Retinal pigment epithelial cell (primary cell): ENCODE measurements around the gene CALD1.
A peak's percentile ranks its signal among the peaks of the same experiment; 100 is the strongest.

Experiments used
- DNase-seq: peaks from one replicate; pipeline ENCODE4 v3.0.0-alpha.2; 2010; ENCODE audit warnings: low read depth
- H3K4me3 ChIP-seq: 2 replicates; pipeline ENCODE4 v1.5.1; 2011; ENCODE audit warnings: mild to moderate bottlenecking, low read length, control low read depth, moderate library complexity
- CTCF ChIP-seq: conservative IDR thresholded peaks from 2 replicates; pipeline ENCODE4 v1.5.1; 2011; ENCODE audit warnings: low read depth, low read length, control low read depth, inconsistent platforms

CALD1 gene

GRCh38 chr7:134763960-134764359 lies 15.5 kb upstream of the CALD1 start:
- H3K4me3 ChIP-seq = no peak overlapping the region
- TF ChIP-seq CTCF = no peak
- DNase-seq = no peak

DNA sequence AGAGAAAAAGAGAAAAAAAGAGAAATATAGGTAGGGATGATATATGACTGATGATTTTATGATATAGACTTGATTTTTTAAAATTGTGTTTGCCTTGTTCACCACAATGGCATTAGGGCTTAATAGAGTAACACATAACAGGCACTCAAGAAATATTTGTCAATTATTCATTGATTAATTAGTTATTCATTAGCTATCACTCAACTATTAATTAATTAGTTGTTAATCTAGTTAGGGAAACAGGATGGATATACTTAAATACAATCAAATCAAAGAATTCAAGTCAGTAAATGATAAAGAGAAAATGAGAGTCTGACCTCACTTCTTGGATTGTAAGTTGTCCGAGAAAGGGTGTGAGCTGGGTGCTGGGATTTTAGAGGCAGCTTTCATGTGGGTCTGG lies 15.1 kb upstream of the CALD1 start:
- TF ChIP-seq CTCF = no peak
- DNase-seq = no peak
- no peak overlapping the region for H3K4me3 ChIP-seq

- peak overlapping the region; percentile 4 for H3K4me3 ChIP-seq
- TF ChIP-seq CTCF = no peak
- peak; percentile 65 for DNase-seq
Observed at GRCh38 chr7:134766779-134767519, 12.5 kb upstream of the CALD1 start.

DNA sequence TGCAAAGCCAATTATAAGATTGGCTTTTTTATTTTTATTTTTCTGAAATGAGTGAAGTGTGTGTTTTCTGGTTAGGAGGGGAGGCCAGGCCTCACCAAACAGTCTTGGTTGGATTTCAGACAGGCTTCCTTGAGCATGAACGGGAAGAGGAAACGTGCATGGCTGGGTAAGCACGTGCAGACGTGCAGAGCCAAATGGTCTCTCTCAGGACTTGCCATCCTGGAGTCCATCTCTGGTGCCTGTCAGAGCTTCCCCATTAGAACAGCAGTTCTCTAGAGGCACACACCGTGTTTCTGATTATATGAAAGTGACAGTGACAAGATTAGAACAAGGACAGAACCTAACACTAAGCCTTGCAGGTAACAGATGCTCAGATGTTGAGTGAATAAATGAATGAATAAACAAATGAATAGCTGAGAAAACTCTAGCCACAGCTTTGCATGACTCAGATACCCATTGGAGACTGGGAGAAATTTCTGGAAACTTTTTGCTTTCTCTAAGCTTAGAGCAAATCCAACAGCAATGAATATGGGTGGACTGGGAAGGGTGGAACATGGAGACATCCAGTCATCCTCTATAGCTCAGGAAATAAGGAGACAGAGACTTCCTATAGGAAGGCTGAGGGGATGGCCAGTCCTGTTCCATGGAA lies 11.8 kb upstream of the CALD1 start:
- no peak overlapping the region for H3K4me3 ChIP-seq
- TF ChIP-seq CTCF = no peak
- DNase-seq = no peak

DNA sequence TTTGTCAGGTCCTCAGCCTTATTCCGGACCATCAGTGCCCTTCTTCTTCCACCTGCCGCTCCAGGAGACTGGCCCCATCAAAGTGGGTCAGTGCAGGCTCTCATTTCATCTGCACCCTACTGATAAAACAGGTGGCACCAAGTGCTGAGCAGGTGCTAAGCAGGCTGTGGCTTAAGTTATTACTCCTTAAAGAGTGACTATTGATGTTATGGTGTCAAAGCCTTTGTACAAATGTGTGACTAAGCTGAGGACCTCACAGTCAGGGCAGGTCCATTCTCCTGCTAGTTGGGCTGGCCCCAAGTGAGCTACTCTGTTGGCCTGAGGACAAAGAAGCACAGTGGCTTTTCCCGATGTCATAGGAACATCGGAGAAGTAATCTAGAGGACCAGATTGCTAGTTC lies 11.2 kb upstream of the CALD1 start:
- TF ChIP-seq CTCF = no peak

DNA sequence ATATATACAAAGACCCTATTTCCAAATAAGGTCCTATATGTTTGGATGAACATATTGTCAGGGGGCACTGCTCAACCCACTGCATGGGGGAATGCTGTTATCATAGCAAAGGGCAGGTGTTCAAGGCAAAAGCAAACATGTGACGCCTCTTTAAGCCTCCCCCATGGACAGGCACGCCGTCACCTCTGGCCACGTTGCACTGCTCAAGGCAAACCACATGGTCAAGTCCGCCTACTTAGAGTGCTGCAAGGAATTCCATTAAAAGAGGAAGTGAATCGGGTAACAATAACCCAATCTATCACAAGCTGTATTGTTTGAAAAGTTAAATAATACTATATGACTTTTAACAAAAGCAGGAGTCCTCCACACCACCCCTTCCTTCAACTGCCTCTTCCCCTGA lies 8.8 kb upstream of the CALD1 start:
- no peak overlapping the region for H3K4me3 ChIP-seq
- no peak for TF ChIP-seq CTCF
- no peak for DNase-seq

More for the DNA sequence above, 11.2 kb upstream of the CALD1 start:
- DNase-seq = no peak
- no peak overlapping the region for H3K4me3 ChIP-seq

- DNase-seq = no peak
- no peak for TF ChIP-seq CTCF
- H3K4me3 ChIP-seq = no peak overlapping the region
Observed at GRCh38 chr7:134771111-134771510, 8.3 kb upstream of the CALD1 start.
